Thyroid gland (tissue), 4 donors: Measurements from ENCODE around the gene PGRMC1. TPM values are rescaled to one million over a fixed set of nuclear protein-coding genes. Genes with fewer than 3 reads are reported as not detected.

ENCODE experiments used
- DNase-seq, 2 donors: peaks; one replicate each; pipeline ENCODE4 v3.0.0-alpha.2; 2019
- H3K27ac ChIP-seq, 3 donors: fragments of 200-600 bp; sonication (generic); 1 replicate in 2 of 3; 2 replicates in 1 of 3; pipeline ENCODE4 v1.5.1; 2016 to 2019; ENCODE audit warnings: mild to moderate bottlenecking in 1 of 3, moderate library complexity in 1 of 3
- H3K27me3 ChIP-seq: fragments of 200-600 bp; sonication (generic); one replicate; pipeline ENCODE4 v1.5.1; 2019
- H3K36me3 ChIP-seq, 2 donors: fragments of 200-600 bp; sonication (generic); one replicate each; pipeline ENCODE4 v1.5.1; 2016 to 2019
- H3K4me1 ChIP-seq, 2 donors: fragments of 200-600 bp; sonication (generic); one replicate each; pipeline ENCODE4 v1.5.1; 2017 to 2019
- H3K4me3 ChIP-seq, 3 donors: fragments of 200-600 bp; sonication (generic); replicated peaks in 1 of 3; 1 replicate in 2 of 3; 2 replicates in 1 of 3; pipeline ENCODE4 v1.5.1; 2016; ENCODE audit warnings: mild to moderate bottlenecking in 1 of 3
- H3K9me3 ChIP-seq: fragments of 200-600 bp; sonication (generic); one replicate; pipeline ENCODE4 v1.5.1; 2017
- POLR2A ChIP-seq, 2 donors: fragments of 450-650 bp; IDR thresholded peaks; one replicate each; pipeline ENCODE4 v1.6.1; 2017; ENCODE audit warnings: antibody characterized with exemption in 2 of 2, mild to moderate bottlenecking in 2 of 2, moderate library complexity in 1 of 2
- WGBS, 2 donors: methylation state at CpG; one replicate each; pipeline ENCODE4 v1.1.5; 2017; 5-methylcytosine and 5-hydroxymethylcytosine counted together
- intact Hi-C: fragments of 100-400 bp; cut with DNase I; formaldehyde crosslinking; loops from one replicate; pipeline ENCODE4 v1.15.1; 2023
- total RNA-seq, 4 donors: library from RNA; depleted of rRNA; stranded (reverse); fragments of >200 nt; gene quantifications; one replicate each; pipeline ENCODE4 v1.2.3, GENCODE V29; 2016
- TF ChIP-seq, protein P1 (sequence below), 6 experiments: fragments of 200-600 bp in 3 of 6; fragments of 450-650 bp in 3 of 6; sonication (generic) in 3 of 6; IDR thresholded peaks; one replicate each; pipeline ENCODE4 v1.5.1; 2016 to 2019; ENCODE audit warnings: antibody characterized with exemption in 6 of 6, mild to moderate bottlenecking in 2 of 6, inconsistent platforms in 1 of 6, moderate library complexity in 1 of 6

The PGRMC1 gene
- total RNA-seq, result 100 to 1,000 TPM; 136 to 177 (median 153) TPM

- peak; percentile 73 to 79 for DNase-seq
- Histone ChIP-seq H3K27ac (peak within 1 kb of the TSS; percentile 59 to 74 (median 73)), H3K4me1 (no peaks in the 10 kb centered on the region), H3K4me3 (peak within 1 kb of the TSS; percentile 55 to 86 (median 68)), H3K27me3 (no peaks in the 10 kb centered on the region), H3K9me3 (no peaks in the 10 kb centered on the region), H3K36me3 (no peaks in the 10 kb centered on the region)
- TF ChIP-seq, protein P1, sequence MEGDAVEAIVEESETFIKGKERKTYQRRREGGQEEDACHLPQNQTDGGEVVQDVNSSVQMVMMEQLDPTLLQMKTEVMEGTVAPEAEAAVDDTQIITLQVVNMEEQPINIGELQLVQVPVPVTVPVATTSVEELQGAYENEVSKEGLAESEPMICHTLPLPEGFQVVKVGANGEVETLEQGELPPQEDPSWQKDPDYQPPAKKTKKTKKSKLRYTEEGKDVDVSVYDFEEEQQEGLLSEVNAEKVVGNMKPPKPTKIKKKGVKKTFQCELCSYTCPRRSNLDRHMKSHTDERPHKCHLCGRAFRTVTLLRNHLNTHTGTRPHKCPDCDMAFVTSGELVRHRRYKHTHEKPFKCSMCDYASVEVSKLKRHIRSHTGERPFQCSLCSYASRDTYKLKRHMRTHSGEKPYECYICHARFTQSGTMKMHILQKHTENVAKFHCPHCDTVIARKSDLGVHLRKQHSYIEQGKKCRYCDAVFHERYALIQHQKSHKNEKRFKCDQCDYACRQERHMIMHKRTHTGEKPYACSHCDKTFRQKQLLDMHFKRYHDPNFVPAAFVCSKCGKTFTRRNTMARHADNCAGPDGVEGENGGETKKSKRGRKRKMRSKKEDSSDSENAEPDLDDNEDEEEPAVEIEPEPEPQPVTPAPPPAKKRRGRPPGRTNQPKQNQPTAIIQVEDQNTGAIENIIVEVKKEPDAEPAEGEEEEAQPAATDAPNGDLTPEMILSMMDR (IDR thresholded peaks at IDR 0.05), result no peak
- TF ChIP-seq POLR2A (IDR thresholded peaks at IDR 0.05), result peak in 1 of 2 donors; percentile 88
- 0 to 2% methylated on average over 11 to 15 of the region's 82 CpGs for WGBS, 2 donors
- intact Hi-C loops, result no loop called here
These were observed at the start of gene PGRMC1 for GRCh38 chrX:119235872-119236622. PGRMC1 (plus strand) TSS chrX:119236285; CDS start chrX:119236364, 79 bp downstream.

- Histone ChIP-seq H3K27me3 (no peaks in the 10 kb centered on the region), H3K4me1 (no peaks in the 10 kb centered on the region), H3K36me3 (no peaks in the 10 kb centered on the region), H3K9me3 (no peaks in the 10 kb centered on the region), H3K27ac (no peak overlapping the region), H3K4me3 (no peak overlapping the region)
- no peak for TF ChIP-seq POLR2A (IDR thresholded peaks at IDR 0.05)
- TF ChIP-seq, protein P1 (IDR thresholded peaks at IDR 0.05), result no peak
- 56 to 72% methylated on average over 5 to 8 of the region's 8 CpGs for WGBS, 2 donors
- no peak for DNase-seq
- intact Hi-C loops, result no loop called here
These were observed 49.3 kb upstream of the PGRMC1 start for GRCh38 chrX:119186763-119187162.

DNA sequence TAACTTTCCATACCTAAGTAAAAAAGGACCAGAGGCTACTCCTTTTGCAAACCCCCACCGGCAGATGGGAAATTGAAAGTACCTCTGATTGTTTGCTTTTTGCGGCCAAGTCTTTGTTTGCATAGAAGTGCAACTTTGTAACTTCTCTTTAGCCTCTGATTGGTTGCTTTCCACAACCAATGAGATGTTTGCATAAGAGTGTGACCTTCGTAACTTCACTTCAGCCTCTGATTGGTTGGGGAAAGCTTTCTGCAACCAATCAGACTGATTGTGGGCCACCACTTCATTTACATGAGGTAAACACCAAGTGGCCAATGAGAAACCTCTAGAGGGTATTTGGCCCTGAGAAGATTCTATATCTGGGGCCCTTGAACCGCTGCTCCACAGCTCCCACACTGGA is 48.8 kb upstream of the PGRMC1 start:
- no peaks in the 10 kb centered on the region for H3K4me1 ChIP-seq
- intact Hi-C loops, result no loop called here

GRCh38 chrX:119189115-119189514 is 47.0 kb upstream of the PGRMC1 start:
- WGBS, 2 donors, result 93 to 94% methylated on average over 3 of the region's 3 CpGs
- Histone ChIP-seq H3K27ac (no peak overlapping the region), H3K27me3 (no peaks in the 10 kb centered on the region), H3K4me1 (no peaks in the 10 kb centered on the region), H3K9me3 (no peaks in the 10 kb centered on the region), H3K36me3 (no peaks in the 10 kb centered on the region), H3K4me3 (no peak overlapping the region)
- no peak for TF ChIP-seq POLR2A (IDR thresholded peaks at IDR 0.05)
- TF ChIP-seq, protein P1 (IDR thresholded peaks at IDR 0.05), result no peak
- intact Hi-C loops, result no loop called here
- no peak for DNase-seq

More for the DNA sequence above, 48.8 kb upstream of the PGRMC1 start:
- DNase-seq, result no peak
- H3K36me3 ChIP-seq, result no peaks in the 10 kb centered on the region
- H3K27ac ChIP-seq, result no peak overlapping the region
- H3K9me3 ChIP-seq, result no peaks in the 10 kb centered on the region
- 83 to 89% methylated on average over 4 of the region's 4 CpGs for WGBS, 2 donors
- TF ChIP-seq POLR2A (IDR thresholded peaks at IDR 0.05), result no peak
- TF ChIP-seq, protein P1 (IDR thresholded peaks at IDR 0.05), result no peak
- no peak overlapping the region for H3K4me3 ChIP-seq
- no peaks in the 10 kb centered on the region for H3K27me3 ChIP-seq

DNA sequence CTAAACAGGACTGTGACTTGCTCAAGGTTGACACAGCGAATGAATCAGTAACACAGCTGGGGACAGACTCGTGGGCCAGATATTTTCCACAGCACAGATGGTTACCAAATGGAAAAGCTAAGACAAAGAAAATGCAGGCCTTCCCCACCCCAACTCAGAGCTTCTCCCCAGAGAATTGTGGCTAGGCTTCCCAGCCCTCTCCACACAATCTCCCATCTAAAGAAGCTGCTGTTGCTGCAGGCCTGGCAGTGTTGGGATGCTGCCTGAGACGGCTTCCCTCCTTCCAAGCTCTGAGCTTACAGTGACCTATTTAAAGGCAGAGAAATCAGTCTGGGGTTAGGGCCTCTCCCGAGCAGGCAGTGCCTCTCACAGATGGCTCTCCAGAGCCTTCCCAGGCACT is 46.5 kb upstream of the PGRMC1 start:
- intact Hi-C loops, result no loop called here
- no peak for TF ChIP-seq POLR2A (IDR thresholded peaks at IDR 0.05)
- TF ChIP-seq, protein P1 (IDR thresholded peaks at IDR 0.05), result no peak
- Histone ChIP-seq H3K27ac (no peak overlapping the region), H3K4me1 (no peaks in the 10 kb centered on the region), H3K9me3 (no peaks in the 10 kb centered on the region), H3K27me3 (no peaks in the 10 kb centered on the region), H3K4me3 (no peak overlapping the region), H3K36me3 (no peaks in the 10 kb centered on the region)
- WGBS, 2 donors, result 54 to 69% methylated on average over 2 to 3 of the region's 4 CpGs
- no peak for DNase-seq
